HG03378 (cell line): Measurements from ENCODE around the gene PAXX.

Source experiments
- ATAC-seq: cut with Tn5 transposase; IDR thresholded peaks from one replicate; pipeline ENCODE4 v1.9.1; 2021; ENCODE audit warnings: mild to moderate bottlenecking, moderate library complexity; ENCODE audit not compliant: unreplicated experiment

The PAXX gene

DNA sequence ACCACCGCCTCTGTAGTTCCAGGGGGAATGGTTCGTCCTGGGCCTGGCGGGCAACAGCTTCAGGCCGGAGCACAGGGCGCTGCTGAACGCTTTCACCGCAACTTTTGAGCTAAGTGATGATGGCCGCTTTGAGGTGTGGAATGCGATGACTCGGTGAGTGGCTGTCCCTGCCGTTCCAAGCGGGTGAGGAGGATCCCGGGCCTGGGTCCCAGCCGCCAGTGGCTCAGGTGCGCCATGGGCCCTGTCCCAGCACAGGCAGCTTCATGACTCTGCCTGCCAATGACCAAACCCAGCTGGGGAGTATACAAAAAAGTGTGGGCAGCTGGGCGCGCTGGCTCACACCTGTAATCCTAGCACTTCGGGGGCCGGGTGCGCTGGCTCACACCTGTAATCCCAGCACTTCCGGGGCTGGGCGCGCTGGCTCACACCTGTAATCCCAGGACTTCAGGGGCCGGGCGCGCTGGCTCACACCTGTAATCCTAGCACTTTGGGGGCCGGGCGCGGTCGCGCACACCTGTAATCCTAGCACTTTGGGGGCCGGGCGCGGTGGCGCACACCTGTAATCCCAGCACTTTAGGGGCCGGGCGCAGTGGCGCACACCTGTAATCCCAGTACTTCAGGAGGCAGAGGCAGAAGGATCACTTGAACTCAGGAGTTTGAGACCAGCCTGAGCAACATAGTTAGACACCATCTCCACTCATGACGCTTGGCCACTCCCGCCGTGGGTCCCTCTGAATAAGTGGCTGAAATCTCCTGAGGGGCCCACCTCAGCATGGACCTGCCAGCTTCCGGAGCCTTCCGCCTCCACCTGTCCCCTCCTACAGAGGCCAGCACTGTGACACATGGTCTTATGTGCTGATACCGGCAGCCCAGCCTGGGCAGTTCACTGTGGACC, 39.1 kb upstream of the PAXX start:
- no peak for ATAC-seq

DNA sequence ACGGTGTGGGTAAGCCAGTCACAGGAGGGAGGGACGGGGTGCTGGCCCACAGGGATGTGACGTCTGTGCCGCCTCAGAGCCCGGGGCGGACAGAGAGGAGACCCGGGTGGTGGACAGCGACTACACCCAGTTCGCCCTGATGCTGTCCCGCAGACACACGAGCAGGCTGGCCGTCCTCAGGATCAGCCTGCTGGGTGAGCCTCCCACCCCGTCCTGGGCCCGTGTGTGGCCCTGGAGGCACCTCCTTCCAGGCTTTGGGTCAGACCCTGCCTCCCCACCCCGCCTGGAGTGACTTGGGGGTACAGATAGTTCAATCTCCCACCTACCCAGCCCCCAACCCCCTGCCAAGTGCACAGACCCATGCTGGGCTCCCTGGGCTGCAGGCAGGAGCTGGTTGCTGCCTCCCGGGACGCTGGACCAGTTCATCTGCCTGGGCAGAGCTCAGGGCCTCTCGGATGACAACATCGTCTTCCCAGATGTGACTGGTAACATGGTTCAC, 38.4 kb upstream of the PAXX start:
- no peak for ATAC-seq

DNA sequence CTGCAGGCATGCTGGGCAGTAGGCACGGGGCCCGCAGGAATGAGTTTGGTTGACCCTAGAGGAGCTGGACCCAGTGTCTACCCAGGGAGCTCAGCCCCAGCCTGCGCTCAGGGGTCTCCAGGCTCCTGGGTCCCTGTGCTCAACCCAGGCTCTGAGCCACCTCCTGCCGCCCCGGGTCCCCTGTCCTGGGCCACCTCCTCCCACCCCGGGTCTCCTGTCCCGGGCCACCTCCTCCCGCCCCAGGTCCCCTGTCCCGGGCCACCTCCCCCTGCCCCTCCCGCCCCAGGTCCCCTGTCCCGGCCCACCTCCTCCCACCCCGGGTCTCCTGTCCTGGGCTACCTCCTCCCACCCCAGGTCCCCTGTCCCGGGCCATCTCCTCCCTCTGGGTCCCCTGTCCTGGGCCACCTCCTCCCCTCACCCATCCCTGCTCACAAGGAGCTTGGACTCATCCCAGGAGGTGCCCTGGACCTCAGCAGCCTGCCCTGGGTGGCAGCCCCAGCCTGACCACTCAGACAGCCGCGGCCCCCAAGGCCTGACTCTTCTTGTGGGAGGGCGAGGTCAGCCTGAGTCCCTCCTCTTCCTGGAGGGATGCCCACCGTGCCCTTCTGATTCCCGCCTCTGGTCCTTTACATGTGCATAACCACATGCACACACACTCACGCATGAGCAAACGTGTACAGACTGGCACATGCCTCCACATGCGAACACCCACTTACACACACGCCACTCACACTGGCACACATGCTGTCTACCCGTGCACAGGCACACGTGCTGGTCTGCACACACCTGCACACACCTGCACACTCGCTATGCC, 37.7 kb upstream of the PAXX start:
- ATAC-seq, result no peak

DNA sequence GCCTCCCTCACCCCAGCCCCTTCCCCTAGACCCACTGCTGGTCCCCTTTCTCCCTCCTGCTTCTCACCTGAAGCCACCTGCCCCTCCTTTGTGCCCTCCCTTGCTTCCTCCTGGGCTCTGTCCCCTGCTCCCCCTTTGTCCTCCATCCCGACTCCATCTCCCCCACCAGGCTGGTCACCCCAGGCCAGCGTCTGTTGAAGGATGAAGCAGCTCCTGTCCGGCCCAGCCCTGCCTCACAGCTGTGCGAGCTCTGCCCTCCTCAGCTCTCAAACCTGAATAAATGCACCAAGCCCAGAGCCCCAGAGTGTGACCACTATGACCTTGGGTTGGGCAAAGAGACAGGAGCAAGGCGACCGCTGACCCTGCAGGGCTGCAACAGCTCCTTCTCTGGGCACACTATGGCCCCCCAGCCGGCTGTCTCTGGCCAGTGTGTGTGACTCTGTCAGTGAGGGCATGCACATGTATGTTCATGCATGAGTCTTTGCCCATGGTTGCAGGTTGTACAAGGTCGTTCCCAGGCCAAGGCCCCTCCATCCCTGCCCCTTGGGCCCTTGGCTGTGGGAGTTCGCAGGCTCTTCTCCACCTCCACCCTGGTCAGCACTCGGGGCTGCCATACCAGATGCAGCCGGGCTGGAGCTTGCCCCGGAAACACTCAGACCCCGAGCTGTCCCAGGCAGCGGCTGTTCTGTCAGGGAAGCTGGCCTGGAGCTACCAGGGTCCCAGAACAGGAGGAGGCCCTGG, 36.9 kb upstream of the PAXX start:
- no peak for ATAC-seq

DNA sequence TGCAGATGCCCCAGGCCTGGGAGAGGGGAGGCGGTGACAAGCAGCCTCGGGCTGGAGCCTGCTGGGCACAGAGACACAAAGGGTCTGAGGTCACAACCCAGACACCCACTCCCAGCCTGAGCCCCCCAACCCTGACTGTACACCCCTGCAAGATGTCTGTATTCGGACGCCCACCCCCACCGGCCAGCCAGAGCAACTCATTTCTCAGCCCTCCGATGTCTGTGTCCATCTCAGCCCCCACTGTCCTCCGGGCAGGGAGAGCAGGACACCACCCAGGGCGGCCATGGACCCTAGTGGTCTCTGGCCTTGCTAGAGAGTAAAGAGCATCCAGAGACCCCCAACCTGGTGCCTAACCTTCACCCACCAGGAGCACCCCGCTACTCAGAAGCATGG, 36.3 kb upstream of the PAXX start:
- ATAC-seq, result no peak

DNA sequence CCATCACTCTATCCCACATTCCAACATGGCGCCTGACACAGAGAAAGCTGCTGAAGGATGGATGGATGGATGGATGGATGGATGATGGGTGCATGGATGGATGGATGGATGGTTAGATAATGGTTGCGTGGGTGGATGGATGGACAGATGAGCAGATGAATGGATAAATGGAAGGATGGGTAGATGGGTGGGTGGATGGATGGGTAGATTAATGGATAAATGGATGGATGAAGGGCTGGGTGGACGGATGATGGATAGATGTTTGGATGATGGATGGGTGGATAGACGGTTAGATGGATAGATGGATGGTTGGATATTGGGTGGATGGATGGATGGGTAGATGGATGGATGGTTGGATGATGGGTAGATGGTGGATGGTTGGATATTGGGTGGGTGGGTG, 35.6 kb upstream of the PAXX start:
- no peak for ATAC-seq

DNA sequence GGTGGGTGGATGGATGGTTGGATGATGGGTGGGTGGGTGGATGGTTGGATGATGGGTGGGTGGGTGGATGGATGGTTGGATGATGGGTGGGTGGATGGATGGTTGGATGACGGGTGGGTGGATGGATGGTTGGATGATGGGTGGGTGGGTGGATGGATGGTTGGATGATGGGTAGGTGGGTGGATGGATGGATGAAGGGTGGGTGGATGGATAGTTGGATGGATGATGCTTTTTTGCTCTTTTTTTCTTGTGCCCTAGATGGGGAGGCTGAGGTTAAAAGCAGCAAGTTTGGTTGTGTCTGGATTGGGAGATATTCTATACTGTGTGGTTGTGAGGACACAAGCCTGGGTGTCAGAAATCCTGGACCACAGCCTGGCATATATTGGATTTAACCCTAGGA, 34.8 kb upstream of the PAXX start:
- no peak for ATAC-seq

DNA sequence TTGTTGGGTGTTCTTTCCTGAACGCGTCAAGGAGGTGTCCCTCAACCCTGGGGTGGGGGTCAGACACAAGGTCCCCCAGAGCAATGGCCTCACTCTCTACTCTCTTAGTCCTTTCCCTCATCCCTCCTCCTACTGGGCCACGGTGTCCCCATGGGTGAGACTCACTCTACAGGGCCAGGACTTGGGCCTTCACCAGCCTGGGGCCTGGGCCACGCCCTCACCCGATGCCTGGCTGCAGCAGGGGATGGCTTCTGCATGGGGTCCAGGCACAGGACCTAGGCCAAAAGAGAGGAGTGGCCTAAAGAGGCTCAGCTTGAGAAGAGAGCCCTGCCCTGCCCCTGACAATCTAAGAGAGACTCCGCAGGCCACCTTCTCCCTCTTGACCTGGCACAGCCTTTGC, 34.3 kb upstream of the PAXX start:
- ATAC-seq, result no peak

DNA sequence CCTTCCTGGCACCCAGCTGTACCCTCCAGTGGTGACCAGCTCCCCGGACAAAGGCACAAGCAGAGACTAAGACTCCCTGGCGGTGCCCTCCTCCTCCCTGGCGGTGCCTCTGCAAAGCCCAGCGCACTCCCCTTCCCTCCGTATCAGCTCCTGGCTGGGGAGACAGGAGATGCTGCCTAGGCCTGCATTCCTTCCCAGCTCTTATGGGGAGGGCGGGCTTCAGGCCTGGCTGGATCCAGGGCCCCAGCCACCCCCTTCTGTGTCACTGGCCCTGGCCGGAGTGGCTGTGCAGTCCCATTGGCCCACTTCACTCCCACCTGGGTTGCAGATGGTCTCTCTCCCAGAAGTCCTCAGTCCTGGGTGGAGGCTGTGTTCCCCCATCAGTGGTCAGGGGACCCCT, 33.7 kb upstream of the PAXX start:
- no peak for ATAC-seq

DNA sequence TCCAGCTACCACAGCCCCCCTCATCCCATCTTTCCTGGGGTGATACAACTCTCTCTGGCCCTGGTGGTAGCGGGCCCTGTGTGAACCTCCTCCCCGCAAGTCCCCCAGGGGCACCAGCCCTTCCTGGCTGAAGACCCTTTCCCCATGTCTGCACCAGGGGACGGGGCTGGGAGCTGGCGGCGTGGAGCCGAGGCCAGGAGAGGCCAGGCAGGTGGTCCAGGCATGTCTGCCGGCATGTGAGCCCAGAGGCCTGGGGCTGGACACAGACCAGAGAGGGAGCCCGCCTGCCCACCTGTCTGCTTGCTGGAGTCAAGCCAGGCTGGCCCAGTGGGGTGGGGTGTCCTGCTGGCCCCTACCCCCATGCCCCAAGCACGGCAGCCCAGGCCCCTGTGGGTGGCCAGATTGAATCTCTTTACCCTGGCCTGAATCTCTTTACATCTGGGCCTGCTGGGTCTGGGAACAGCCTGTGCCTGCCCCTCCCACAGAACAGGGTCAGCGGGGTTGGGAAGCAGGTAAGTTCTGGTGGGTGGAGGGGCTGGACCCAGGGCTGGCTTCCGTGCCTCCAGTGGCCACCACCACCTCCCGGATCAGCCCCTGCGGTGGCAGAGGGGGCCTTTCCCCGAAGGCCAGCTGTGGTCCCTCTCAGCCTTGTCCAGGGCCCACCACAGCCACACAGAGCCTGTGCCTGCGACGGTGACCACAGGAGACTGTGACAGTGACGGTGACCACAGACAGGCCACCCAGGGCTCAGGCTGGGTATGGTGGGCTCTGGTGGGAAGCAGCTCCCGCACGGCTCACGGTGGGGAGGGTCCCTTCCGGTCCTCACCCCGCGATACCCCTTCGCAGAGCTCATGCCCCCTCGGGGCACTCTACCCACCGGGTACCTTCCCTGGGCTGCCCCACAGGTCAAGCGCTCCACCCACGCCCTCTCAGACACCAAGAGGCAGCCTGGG, 33.0 kb upstream of the PAXX start:
- ATAC-seq, result no peak

DNA sequence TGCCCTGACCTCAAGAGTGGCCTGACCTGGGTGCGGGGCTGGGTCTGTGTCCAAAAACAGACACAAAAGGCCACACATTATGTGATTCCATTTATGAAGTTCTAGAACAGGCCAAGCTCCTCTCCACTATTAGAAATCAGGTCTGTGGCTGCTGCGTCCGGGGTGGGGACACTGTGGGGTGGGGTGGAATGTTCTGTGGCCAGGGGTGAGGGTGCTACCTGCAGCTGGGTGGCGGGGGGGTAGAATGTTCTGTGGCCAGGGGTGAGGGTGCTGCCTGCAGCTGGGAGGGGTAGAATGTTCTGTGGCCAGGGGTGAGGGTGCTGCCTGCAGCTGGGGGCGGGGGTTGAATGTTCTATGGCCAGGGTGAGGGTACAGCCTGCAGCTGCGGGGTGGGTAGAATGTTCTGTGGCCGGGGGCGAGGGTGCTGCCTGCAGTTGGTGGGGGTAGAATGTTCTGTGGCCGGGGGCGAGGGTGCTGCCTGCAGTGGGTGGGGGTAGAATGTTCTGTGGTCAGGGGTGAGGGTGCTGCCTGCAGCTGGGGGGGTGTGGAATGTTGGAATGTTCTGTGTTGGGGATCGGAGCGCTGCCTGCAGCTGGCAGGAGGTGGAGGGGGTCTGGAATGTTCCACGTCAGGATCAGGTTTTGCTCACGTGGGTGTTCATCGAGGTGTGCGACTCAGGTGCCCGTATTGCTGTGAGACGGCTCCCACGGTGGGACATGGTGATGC, 31.8 kb upstream of the PAXX start:
- no peak for ATAC-seq

DNA sequence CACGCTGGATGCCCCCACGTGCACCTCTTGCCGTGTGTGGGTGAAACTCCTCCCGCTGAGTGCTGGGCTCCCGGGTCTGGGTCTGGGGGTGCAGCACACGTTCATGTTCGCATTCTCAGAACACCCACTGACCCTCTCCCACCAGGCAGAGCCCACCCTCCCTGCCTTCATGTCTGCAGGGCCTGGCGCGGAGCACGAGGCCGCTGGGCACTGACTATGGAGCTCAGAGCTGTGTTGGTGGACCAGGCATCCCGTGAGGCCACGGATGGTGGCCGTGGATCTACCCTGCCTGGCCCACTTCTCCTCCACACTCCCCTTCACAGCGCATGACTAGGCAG, 31.3 kb upstream of the PAXX start:
- ATAC-seq, result no peak

DNA sequence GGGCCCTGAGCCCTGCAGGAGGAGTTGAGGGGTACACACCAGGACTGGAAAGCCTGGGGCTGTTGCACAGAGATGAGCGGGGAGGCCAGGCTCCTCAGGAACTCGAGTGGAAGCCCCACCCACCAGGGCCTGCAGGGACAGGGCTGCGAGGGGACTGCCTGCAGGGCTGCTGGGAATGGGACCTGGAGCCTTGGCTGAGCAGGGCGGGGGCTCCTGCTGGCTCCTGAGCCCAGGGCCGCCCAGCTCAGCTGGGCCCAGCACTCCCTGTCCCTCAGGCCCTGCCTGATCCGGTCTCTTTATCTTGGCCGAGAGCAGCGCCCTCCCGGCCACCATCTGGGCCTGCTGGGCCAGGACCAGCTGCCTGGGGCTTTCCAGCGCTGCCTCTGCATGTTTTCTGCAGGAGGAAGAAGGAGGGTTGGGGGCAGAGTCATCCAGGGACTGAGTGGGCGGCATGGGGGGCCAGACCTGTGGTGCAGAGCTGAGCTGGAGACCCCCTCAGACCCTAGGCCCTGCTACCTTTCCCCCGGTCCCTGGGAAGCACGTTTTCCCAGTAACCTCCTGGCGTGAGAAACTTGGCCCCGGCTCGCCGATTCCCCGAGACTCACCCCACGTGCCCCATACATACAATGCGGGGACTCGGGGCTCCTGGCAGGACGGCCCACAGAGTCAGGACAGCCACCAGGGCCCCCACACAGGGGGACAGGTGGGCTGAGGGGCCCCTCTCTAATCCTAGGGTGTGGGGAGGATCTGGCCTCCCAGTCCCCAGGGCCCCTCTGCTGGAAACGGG, 30.8 kb upstream of the PAXX start:
- ATAC-seq, result no peak

DNA sequence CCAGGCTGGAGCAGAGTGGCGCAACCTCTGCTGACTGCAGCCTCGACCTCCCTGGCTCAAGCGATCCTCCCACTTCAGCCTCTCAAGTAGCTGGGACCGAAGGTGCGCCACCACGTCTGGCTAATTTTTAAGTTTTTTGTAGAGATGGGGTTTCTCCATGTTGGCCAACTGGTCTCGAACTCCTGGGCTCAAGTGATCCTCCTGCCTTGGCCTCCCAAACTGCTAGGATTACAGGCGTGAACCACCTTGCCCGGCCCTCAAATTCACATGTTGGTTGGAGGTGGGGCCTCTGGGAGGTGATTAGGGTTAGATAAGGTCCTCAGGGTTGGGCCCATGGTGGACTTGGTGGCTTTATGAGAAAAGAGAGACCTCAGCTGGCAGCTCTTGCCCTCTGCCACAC, 30.1 kb upstream of the PAXX start:
- ATAC-seq, result no peak

DNA sequence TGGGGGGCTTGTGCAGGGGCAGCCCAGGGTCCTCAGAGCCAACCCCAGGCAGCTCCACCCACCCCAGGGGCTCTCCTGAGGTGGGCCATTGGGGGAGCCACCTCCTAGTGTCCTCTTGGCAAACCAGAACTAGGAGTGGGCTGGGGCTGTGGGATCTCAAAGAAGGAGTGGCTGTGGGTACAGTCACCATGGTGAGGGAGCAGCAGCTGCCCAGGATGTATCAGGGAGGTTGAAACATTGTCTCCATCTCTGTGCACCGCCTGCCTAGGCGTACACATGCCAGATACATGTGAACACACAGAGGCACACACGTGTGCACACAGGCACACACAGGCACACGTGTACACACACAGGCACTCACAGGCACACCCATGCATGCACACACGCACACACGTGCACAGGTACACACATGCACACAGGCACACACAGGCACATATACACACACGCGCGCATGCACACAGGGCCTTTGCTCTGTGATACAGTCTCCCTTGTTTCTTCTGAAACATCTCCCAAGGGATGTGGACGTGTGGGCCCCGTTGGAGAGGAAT, 29.4 kb upstream of the PAXX start:
- no peak for ATAC-seq

DNA sequence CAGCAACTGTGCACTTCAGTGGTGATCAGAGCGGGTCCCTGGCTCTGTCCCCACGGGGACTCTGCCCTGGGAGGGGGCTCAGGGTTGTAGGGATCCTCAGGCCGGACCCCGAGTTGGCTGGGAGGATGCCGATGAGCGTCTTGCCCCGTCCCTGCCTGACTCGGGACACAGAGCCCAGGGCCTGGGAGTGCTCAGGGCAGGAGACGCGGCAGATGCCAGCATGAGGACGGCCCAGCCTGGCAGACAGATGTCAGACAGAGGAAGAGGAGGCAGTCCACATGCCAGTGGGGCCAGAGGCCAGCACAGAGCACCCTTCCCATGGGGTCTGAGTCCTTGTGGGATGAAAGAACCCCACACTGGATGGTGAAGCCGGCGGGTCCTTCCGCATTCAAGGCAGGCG, 28.9 kb upstream of the PAXX start:
- no peak for ATAC-seq

DNA sequence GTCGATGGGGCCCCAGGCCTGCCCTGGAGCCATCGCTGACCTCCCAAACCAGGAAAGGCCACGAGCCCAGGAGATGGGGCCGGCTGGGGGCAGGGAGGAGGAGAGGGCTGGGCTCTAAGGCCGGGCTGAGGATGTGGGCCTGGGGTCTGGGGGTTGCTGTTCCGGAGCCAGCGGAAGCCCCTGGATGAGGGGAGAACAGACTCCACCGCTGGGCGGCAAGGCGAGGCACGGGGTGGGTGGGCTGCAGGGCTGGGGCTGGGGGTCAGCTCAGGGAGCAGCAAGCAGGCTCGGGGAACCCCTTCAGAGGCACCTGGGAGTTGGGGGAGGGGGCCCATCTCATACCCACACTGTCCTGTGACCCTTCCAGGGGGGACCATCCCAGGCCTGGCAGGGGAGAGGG, 28.5 kb upstream of the PAXX start:
- ATAC-seq, result no peak

DNA sequence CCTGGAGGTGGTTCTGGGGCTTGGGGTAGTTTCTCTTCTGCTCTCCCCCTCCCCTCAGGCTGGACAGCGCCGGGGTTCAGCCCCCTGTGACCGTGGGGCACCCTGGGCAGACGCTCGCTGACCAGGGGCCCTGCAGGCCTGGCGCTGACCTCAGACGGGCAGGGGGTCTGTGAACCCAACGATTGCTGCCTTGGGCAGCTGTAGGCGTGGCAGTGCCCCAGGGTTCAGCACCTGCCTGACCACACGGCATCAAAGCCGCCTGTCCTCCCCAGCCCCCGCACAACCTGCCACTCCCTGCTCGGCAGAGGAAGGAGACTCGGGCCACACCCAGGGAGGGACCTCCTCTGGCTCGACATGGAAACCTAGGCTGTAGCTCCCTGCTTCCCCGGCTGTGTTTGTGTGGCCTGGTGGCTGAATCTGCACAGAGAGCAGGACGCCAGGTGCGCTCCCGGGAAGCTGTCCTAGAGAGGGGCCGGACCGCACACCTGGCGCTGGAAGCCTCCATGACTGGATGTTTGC, 28.0 kb upstream of the PAXX start:
- no peak for ATAC-seq
